ENCODE data around the gene ASB15.

The ASB15 gene

GRCh38 chr7:123680580-123680979 lies 79.0 kb downstream of the ASB15 start:
- H3K36me3 Mint-ChIP-seq: peaks cover 23% of the 10 kb centered on the region
- no peaks in the 10 kb centered on the region for H3K9me3 Mint-ChIP-seq
- H3K4me3 Mint-ChIP-seq: no peak overlapping the region
- no peak for ATAC-seq
- no peaks in the 10 kb centered on the region for H3K4me1 Mint-ChIP-seq
- no peak overlapping the region for H3K27ac Mint-ChIP-seq
- no peaks in the 10 kb centered on the region for H3K27me3 Mint-ChIP-seq

DNA sequence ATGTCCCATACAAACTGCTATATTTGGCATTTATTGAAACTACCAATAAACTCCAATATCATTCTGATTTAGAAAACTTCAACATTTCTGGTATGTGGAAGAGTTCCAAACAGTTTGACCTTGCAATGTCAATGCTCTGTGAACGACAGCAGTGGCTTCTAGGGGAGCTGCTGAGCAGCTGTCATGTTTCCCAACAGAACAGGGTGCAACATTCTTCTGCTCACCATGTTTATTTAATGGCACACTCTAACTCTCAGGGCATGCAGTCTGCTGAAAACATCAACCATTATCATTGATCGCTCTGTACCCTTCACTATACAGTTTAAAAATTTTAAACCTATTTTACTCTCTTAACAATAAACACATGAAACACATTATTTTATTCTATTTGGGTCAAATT lies 79.9 kb downstream of the ASB15 start:
- no peak for ATAC-seq
- H3K4me1 Mint-ChIP-seq: no peaks in the 10 kb centered on the region
- no peak overlapping the region for H3K4me3 Mint-ChIP-seq
- H3K27me3 Mint-ChIP-seq: no peaks in the 10 kb centered on the region
- H3K9me3 Mint-ChIP-seq: no peaks in the 10 kb centered on the region
- peaks cover 23% of the 10 kb centered on the region for H3K36me3 Mint-ChIP-seq
- no peak overlapping the region for H3K27ac Mint-ChIP-seq

DNA sequence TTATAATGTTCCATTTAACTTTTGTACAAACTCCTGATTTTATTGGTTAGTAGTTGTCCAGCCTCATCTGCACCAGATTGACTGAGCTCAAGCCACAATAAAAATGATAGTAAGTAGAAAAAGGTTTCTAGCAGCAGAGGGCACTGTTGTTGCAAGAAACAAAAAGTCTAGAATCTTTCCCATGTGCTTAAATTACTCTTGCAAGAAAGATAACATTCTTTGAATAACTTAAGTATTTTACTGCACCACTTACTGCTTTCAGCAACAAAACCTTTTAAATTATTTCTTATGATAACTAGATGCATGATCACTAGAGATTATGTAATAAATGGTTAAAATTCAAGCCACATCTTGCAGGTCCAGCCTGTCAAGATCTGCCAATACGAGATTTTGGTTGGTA lies 81.1 kb downstream of the ASB15 start:
- Mint-ChIP-seq H3K27ac (no peak overlapping the region), H3K36me3 (peaks cover 33% of the 10 kb centered on the region), H3K27me3 (no peaks in the 10 kb centered on the region), H3K4me1 (no peaks in the 10 kb centered on the region), H3K4me3 (no peak overlapping the region), H3K9me3 (no peaks in the 10 kb centered on the region)
- no peak for ATAC-seq

DNA sequence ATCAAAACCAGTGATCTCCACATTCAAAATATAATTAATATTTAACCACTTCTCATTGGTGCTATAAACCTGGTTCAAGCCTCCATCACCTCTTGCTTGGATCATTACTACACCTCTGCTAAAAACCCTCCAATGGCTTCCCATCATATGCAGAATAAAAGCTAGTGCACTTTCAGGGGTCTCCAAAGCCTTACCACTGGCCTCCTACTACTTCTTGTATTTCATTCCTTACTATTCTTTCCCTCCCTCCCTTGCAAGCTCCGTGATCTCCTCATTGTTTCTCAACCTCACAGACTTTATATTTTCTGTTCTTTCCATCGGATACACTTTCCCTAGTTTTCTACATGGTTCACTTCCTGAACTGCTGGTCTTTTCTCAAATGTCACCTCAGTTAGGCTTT lies 85.5 kb downstream of the ASB15 start:
- Mint-ChIP-seq H3K4me1 (no peaks in the 10 kb centered on the region), H3K36me3 (peaks cover 42% of the 10 kb centered on the region)

DNA sequence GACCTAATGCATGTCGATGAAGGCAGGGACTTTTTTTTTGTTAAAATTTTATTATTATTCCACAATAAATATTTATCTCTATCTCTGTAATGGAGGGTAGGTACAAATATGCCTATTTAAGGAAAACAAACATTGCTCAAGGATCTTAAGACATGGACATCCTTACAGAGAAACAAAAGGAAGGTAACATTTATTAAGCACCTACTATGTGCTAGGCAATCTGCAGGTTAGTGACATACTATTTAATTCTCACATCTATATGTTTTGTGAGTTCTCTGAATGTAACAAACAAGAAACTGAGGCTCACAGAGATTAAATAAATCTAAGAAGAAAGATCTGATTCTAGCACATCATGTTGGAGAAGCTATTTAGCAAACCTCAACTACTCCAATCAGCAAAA lies 86.1 kb downstream of the ASB15 start:
- no peak for ATAC-seq
- Mint-ChIP-seq H3K4me1 (no peaks in the 10 kb centered on the region), H3K9me3 (no peaks in the 10 kb centered on the region), H3K27ac (no peak overlapping the region), H3K4me3 (no peak overlapping the region), H3K27me3 (no peaks in the 10 kb centered on the region), H3K36me3 (peaks cover 47% of the 10 kb centered on the region)

More for the DNA sequence above, 85.5 kb downstream of the ASB15 start:
- no peaks in the 10 kb centered on the region for H3K27me3 Mint-ChIP-seq
- no peak overlapping the region for H3K4me3 Mint-ChIP-seq
- no peak overlapping the region for H3K27ac Mint-ChIP-seq
- ATAC-seq: no peak
- H3K9me3 Mint-ChIP-seq: no peaks in the 10 kb centered on the region
